Suprapubic skin (tissue), 4 donors: Measurements from ENCODE around the gene TPD52L2.

Experiments
- CTCF ChIP-seq, 2 donors: fragments of 200-600 bp in 1 of 2; fragments of 450-650 bp in 1 of 2; sonication (generic) in 1 of 2; IDR thresholded peaks; one replicate each; pipeline ENCODE4 v1.5.1; 2016 to 2019; ENCODE audit warnings: antibody characterized with exemption in 2 of 2, mild to moderate bottlenecking in 1 of 2, moderate library complexity in 1 of 2
- POLR2A ChIP-seq, 2 donors: fragments of 450-650 bp; IDR thresholded peaks; one replicate each; pipeline ENCODE4 v1.6.1; 2017; ENCODE audit warnings: antibody characterized with exemption in 2 of 2, mild to moderate bottlenecking in 2 of 2, moderate library complexity in 2 of 2
- POLR2AphosphoS5 ChIP-seq, 3 donors: sonication (generic); formaldehyde crosslinking; IDR thresholded peaks; one replicate each; pipeline ENCODE4 v1.6.1; 2017; ENCODE audit warnings: antibody characterized with exemption in 3 of 3

- no peak for TF ChIP-seq CTCF (IDR thresholded peaks at IDR 0.05)
- no peak for TF ChIP-seq POLR2A (IDR thresholded peaks at IDR 0.05)
- TF ChIP-seq POLR2AphosphoS5 (IDR thresholded peaks at IDR 0.05), result no peak
These were observed 35.5 kb upstream of the TPD52L2 start for GRCh38 chr20:63829603-63829944.
